Chondrocyte (in vitro differentiated cells): Measurements from ENCODE around the gene SCOC. TPM values are rescaled to one million over a fixed set of nuclear protein-coding genes. Genes with fewer than 3 reads are reported as not detected.

ENCODE experiments used
- DNase-seq: peaks from one replicate; pipeline ENCODE4 v3.0.0; 2021; ENCODE audit warnings: mixed read lengths, low spot score
- H3K27ac Mint-ChIP-seq: one replicate; pipeline ENCODE4 v1.8.0; 2021; ENCODE audit warnings: mild to moderate bottlenecking, moderate library complexity, mixed read lengths; ENCODE audit not compliant: unreplicated experiment
- H3K27me3 Mint-ChIP-seq: 2 replicates; pipeline ENCODE4 v1.8.0; 2021; ENCODE audit warnings: low read depth, mixed read lengths
- H3K36me3 Mint-ChIP-seq: 2 replicates; pipeline ENCODE4 v1.8.0; 2021; ENCODE audit warnings: low read depth, mixed read lengths
- H3K4me1 Mint-ChIP-seq: 2 replicates; pipeline ENCODE4 v1.8.0; 2021; ENCODE audit warnings: low read depth, mild to moderate bottlenecking, mixed read lengths
- H3K4me3 Mint-ChIP-seq: one replicate; pipeline ENCODE4 v1.8.0; 2021; ENCODE audit warnings: mild to moderate bottlenecking, moderate library complexity, mixed read lengths; ENCODE audit not compliant: unreplicated experiment
- H3K9me3 Mint-ChIP-seq: 2 replicates; pipeline ENCODE4 v1.8.0; 2021; ENCODE audit warnings: low read depth, mixed read lengths
- CTCF ChIP-seq: fragments of 200-600 bp; sonication (generic); IDR thresholded peaks from 2 replicates; pipeline ENCODE4 v1.5.0; 2021; ENCODE audit warnings: antibody characterized with exemption, mild to moderate bottlenecking, moderate library complexity
- total RNA-seq: library from RNA; stranded (reverse); gene quantifications from 3 replicates; pipeline ENCODE4 v1.2.1, GENCODE V29; 2021

Gene SCOC
- total RNA-seq, 1 donor from 2014 or later: 56.0 TPM

- Mint-ChIP-seq H3K27ac (no peak overlapping the region), H3K36me3 (no peaks in the 10 kb centered on the region), H3K27me3 (peaks cover 16% of the 10 kb centered on the region), H3K4me3 (no peak overlapping the region), H3K4me1 (no peaks in the 10 kb centered on the region), H3K9me3 (no peaks in the 10 kb centered on the region)
- no peak for DNase-seq
- TF ChIP-seq CTCF: peak; percentile 96
These were observed 13.7 kb upstream of the SCOC start for GRCh38 chr4:140359562-140360427.

GRCh38 chr4:140361099-140361498, 12.3 kb upstream of the SCOC start:
- no peaks in the 10 kb centered on the region for H3K4me1 Mint-ChIP-seq
- DNase-seq: no peak
- no peak for TF ChIP-seq CTCF
- peaks cover 14% of the 10 kb centered on the region for H3K27me3 Mint-ChIP-seq
- no peak overlapping the region for H3K27ac Mint-ChIP-seq
- H3K4me3 Mint-ChIP-seq: no peak overlapping the region
- H3K36me3 Mint-ChIP-seq: no peaks in the 10 kb centered on the region
- H3K9me3 Mint-ChIP-seq: no peaks in the 10 kb centered on the region

GRCh38 chr4:140363051-140363450, 10.4 kb upstream of the SCOC start:
- Mint-ChIP-seq H3K9me3 (no peaks in the 10 kb centered on the region), H3K27ac (no peak overlapping the region), H3K4me1 (peaks cover 4% of the 10 kb centered on the region), H3K27me3 (peaks cover 7% of the 10 kb centered on the region), H3K4me3 (no peak overlapping the region), H3K36me3 (no peaks in the 10 kb centered on the region)
- DNase-seq: no peak
- TF ChIP-seq CTCF: no peak

- Mint-ChIP-seq H3K4me3 (no peak overlapping the region), H3K27me3 (peaks cover 7% of the 10 kb centered on the region), H3K36me3 (no peaks in the 10 kb centered on the region), H3K27ac (no peak overlapping the region), H3K4me1 (peaks cover 4% of the 10 kb centered on the region), H3K9me3 (no peaks in the 10 kb centered on the region)
- no peak for DNase-seq
- TF ChIP-seq CTCF: no peak
These were observed 9.9 kb upstream of the SCOC start for GRCh38 chr4:140363558-140363957.

GRCh38 chr4:140367738-140368137, 5.7 kb upstream of the SCOC start:
- no peak for DNase-seq
- no peak for TF ChIP-seq CTCF
- Mint-ChIP-seq H3K4me1 (peaks cover 8% of the 10 kb centered on the region), H3K36me3 (no peaks in the 10 kb centered on the region), H3K9me3 (no peaks in the 10 kb centered on the region), H3K4me3 (no peak overlapping the region), H3K27me3 (no peaks in the 10 kb centered on the region), H3K27ac (no peak overlapping the region)
